ENCODE measurements around the gene SERINC2. TPM values are rescaled to one million over a fixed set of nuclear protein-coding genes. Genes with fewer than 3 reads are reported as not detected.

The SERINC2 gene
- total RNA-seq, 2 experiments from 2014 or later, result 0.16 TPM; not detected in 1

GRCh38 chr1:31377364-31377863 is 35.6 kb upstream of the SERINC2 start:
- TF ChIP-seq CTCF (IDR thresholded peaks at IDR 0.05), result no peak
- DNase-seq (no peak), ATAC-seq (no peak)
- intact Hi-C loops (cut with micrococcal nuclease), result no loop called here
- no peaks in the 10 kb centered on the region for H3K9me3 Mint-ChIP-seq
- no peak overlapping the region for H3K27ac Mint-ChIP-seq
- POLR2A ChIA-PET, result no interaction called here
- CTCF ChIA-PET, result interaction anchor here (1.1 kb wide), 1 partner anchor 172 kb away, joined by 4 read pairs; no protein-coding TSS in a partner anchor
- H3K4me1 Mint-ChIP-seq (ENCODE audit: low read depth), result peaks cover 9% of the 10 kb centered on the region
- H3K36me3 Mint-ChIP-seq (ENCODE audit: low read depth), result no peaks in the 10 kb centered on the region
- H3K27me3 Mint-ChIP-seq, result peaks cover 6% of the 10 kb centered on the region
- no peak overlapping the region for H3K4me3 Mint-ChIP-seq

- ATAC-seq, result no peak
- no peak overlapping the region for H3K27ac Mint-ChIP-seq
These were observed 35.0 kb upstream of the SERINC2 start for GRCh38 chr1:31378001-31378400.

GRCh38 chr1:31380181-31380580 is 32.8 kb upstream of the SERINC2 start:
- Mint-ChIP-seq H3K4me3 (no peak overlapping the region), H3K4me1 (ENCODE audit: low read depth) (no peaks in the 10 kb centered on the region), H3K27me3 (peaks cover 12% of the 10 kb centered on the region), H3K36me3 (ENCODE audit: low read depth) (no peaks in the 10 kb centered on the region), H3K27ac (no peak overlapping the region), H3K9me3 (no peaks in the 10 kb centered on the region)
- DNase-seq (no peak), ATAC-seq (no peak)
- TF ChIP-seq CTCF (IDR thresholded peaks at IDR 0.05), result no peak
- POLR2A ChIA-PET, result no interaction called here
- intact Hi-C loops (cut with micrococcal nuclease), result no loop called here
- CTCF ChIA-PET, result no interaction called here

More at GRCh38 chr1:31378001-31378400, 35.0 kb upstream of the SERINC2 start:
- Mint-ChIP-seq H3K4me3 (no peak overlapping the region), H3K4me1 (ENCODE audit: low read depth) (peaks cover 5% of the 10 kb centered on the region), H3K9me3 (no peaks in the 10 kb centered on the region), H3K27me3 (peaks cover 10% of the 10 kb centered on the region), H3K36me3 (ENCODE audit: low read depth) (no peaks in the 10 kb centered on the region)
- DNase-seq, result no peak
- intact Hi-C loops (cut with micrococcal nuclease), result no loop called here
- ChIA-PET CTCF (no interaction called here), POLR2A (no interaction called here)
- no peak for TF ChIP-seq CTCF (IDR thresholded peaks at IDR 0.05)

GRCh38 chr1:31381394-31382294 is 31.4 kb upstream of the SERINC2 start:
- ChIA-PET POLR2A (no interaction called here), CTCF (no interaction called here)
- no peaks in the 10 kb centered on the region for H3K36me3 Mint-ChIP-seq (ENCODE audit: low read depth)
- H3K4me1 Mint-ChIP-seq (ENCODE audit: low read depth), result no peaks in the 10 kb centered on the region
- no peak overlapping the region for H3K27ac Mint-ChIP-seq
- TF ChIP-seq CTCF (IDR thresholded peaks at IDR 0.05), result no peak
- peaks cover 16% of the 10 kb centered on the region for H3K27me3 Mint-ChIP-seq
- DNase-seq (no peak), ATAC-seq (no peak)
- intact Hi-C loops (cut with micrococcal nuclease), result no loop called here
- no peak overlapping the region for H3K4me3 Mint-ChIP-seq
- H3K9me3 Mint-ChIP-seq, result no peaks in the 10 kb centered on the region

- H3K4me3 Mint-ChIP-seq, result no peak overlapping the region
- POLR2A ChIA-PET, result no interaction called here
- intact Hi-C loops (cut with micrococcal nuclease), result no loop called here
- H3K27ac Mint-ChIP-seq, result no peak overlapping the region
- H3K36me3 Mint-ChIP-seq (ENCODE audit: low read depth), result no peaks in the 10 kb centered on the region
- TF ChIP-seq CTCF (IDR thresholded peaks at IDR 0.05), result no peak
- DNase-seq (no peak), ATAC-seq (no peak)
- no peaks in the 10 kb centered on the region for H3K4me1 Mint-ChIP-seq (ENCODE audit: low read depth)
- H3K9me3 Mint-ChIP-seq, result no peaks in the 10 kb centered on the region
- CTCF ChIA-PET, result no interaction called here
- H3K27me3 Mint-ChIP-seq, result peaks cover 16% of the 10 kb centered on the region
These were observed 30.5 kb upstream of the SERINC2 start for GRCh38 chr1:31382379-31382989.

Measured in activated CD8-positive, alpha-beta T cell treated with anti-CD3 and anti-CD28 coated beads for 36 hours (primary cell).